A673 (cell line): ENCODE measurements around the gene BLACAT1. TPM values are rescaled to one million over a fixed set of nuclear protein-coding genes. Genes with fewer than 3 reads are reported as not detected.

ENCODE experiments used
- BruUV-seq: library from RNA; stranded (reverse); fragments of 400-500 nt; replicated peaks from 2 replicates; lab custom pipeline; 2021; lab: Mats Ljungman, UMichigan
- CTCF ChIA-PET: fragments of 300-600 bp; sonication (Branson Sonifier 250); formaldehyde crosslinking; loops from one replicate; lab custom pipeline; 2022; ENCODE audit warnings: antibody characterized with exemption; lab: Charles Lee
- POLR2A ChIA-PET: fragments of 300-600 bp; sonication (Branson Sonifier 250); formaldehyde crosslinking; loops from one replicate; lab custom pipeline; 2022; ENCODE audit warnings: antibody characterized with exemption; ENCODE audit not compliant: low non-redundant PET; lab: Charles Lee
- DNase-seq: peaks from one replicate; pipeline ENCODE4 v3.0.0-alpha.2; 2015; ENCODE audit warnings: low spot score
- H3K27ac ChIP-seq: fragments of 200-600 bp; sonication (generic); 2 replicates; pipeline ENCODE4 v1.5.1; 2016; ENCODE audit warnings: mixed run types, low read depth, mild to moderate bottlenecking, mixed read lengths, antibody characterized with exemption, low read length; ENCODE audit not compliant: poor library complexity, severe bottlenecking
- H3K27me3 ChIP-seq: fragments of 200-600 bp; sonication (generic); replicated peaks from 2 replicates; pipeline ENCODE4 v1.6.1; 2017; ENCODE audit warnings: mixed run types, low read depth, mild to moderate bottlenecking, mixed read lengths, antibody characterized with exemption, low read length; ENCODE audit not compliant: insufficient read depth, poor library complexity
- H3K36me3 ChIP-seq: fragments of 200-600 bp; sonication (generic); 2 replicates; pipeline ENCODE4 v1.6.1; 2016; ENCODE audit warnings: mixed run types, mild to moderate bottlenecking, mixed read lengths, antibody characterized with exemption, low read length; ENCODE audit not compliant: insufficient read depth, poor library complexity, severe bottlenecking
- H3K4me1 ChIP-seq: fragments of 200-600 bp; sonication (generic); 2 replicates; pipeline ENCODE4 v1.6.1; 2017; ENCODE audit warnings: mixed run types, mild to moderate bottlenecking, mixed read lengths, antibody characterized with exemption, low read length; ENCODE audit not compliant: insufficient read depth, poor library complexity, severe bottlenecking
- H3K4me3 ChIP-seq: fragments of 200-600 bp; sonication (generic); 2 replicates; pipeline ENCODE4 v1.5.1; 2016; ENCODE audit warnings: low read depth, mixed run types, mild to moderate bottlenecking, mixed read lengths, low read length; ENCODE audit not compliant: poor library complexity, severe bottlenecking
- H3K9me3 ChIP-seq: fragments of 200-600 bp; sonication (generic); 2 replicates; pipeline ENCODE4 v1.6.1; 2016; ENCODE audit warnings: mixed run types, low read depth, mild to moderate bottlenecking, mixed read lengths, antibody characterized with exemption, low read length; ENCODE audit not compliant: poor library complexity, severe bottlenecking
- EZH2 ChIP-seq: fragments of 200-600 bp; sonication (generic); IDR thresholded peaks from 2 replicates; pipeline ENCODE4 v1.6.1; 2017; ENCODE audit warnings: borderline replicate concordance, low read depth, mild to moderate bottlenecking, mixed read lengths, antibody characterized with exemption, low read length; ENCODE audit not compliant: poor library complexity, severe bottlenecking
- intact Hi-C: fragments of 100-400 bp; cut with micrococcal nuclease; formaldehyde crosslinking; loops from one replicate; pipeline ENCODE4 v1.10.0; 2022; ENCODE audit not compliant: unreplicated experiment
- total RNA-seq: library from RNA; stranded (reverse); gene quantifications from 2 replicates; pipeline ENCODE4 v1.2.3, GENCODE V29; 2021
- TF ChIP-seq, protein P1 (sequence below): fragments of 300-800, 200-600 bp; sonication (generic); conservative IDR thresholded peaks from 2 replicates; pipeline ENCODE4 v1.5.1; 2017; ENCODE audit warnings: low read depth, mild to moderate bottlenecking, antibody characterized with exemption, low read length, moderate library complexity, mixed read lengths

BLACAT1 gene
- total RNA-seq, 1 experiment from 2014 or later: 0.45 TPM

DNA sequence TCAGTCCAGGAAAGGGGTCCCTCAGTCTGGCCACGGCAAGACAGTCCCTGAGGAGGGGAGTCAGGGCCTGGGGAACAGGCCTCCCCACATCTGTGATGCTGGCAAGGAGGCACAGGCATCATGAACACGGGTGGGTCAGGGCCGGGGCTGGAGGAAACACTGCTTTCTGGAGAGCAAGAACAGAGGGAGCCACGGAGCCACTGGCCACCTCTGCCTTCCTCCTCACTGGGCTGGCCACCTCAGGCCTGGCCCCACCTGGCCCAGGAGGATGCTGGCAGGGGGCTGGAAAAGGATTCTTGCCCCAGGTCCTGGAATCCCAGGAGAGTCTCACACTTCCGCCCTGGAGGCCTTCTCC is 15.7 kb downstream of the BLACAT1 start:
- CTCF ChIA-PET: no interaction called here
- Histone ChIP-seq H3K4me1 (peaks cover 69% of the 10 kb centered on the region), H3K9me3 (no peaks in the 10 kb centered on the region), H3K27me3 (no peaks in the 10 kb centered on the region), H3K36me3 (no peaks in the 10 kb centered on the region), H3K27ac (peak overlapping the region; percentile 64), H3K4me3 (no peak overlapping the region)
- DNase-seq: no peak
- intact Hi-C loops: no loop called here
- TF ChIP-seq EZH2: no peak
- TF ChIP-seq, protein P1, sequence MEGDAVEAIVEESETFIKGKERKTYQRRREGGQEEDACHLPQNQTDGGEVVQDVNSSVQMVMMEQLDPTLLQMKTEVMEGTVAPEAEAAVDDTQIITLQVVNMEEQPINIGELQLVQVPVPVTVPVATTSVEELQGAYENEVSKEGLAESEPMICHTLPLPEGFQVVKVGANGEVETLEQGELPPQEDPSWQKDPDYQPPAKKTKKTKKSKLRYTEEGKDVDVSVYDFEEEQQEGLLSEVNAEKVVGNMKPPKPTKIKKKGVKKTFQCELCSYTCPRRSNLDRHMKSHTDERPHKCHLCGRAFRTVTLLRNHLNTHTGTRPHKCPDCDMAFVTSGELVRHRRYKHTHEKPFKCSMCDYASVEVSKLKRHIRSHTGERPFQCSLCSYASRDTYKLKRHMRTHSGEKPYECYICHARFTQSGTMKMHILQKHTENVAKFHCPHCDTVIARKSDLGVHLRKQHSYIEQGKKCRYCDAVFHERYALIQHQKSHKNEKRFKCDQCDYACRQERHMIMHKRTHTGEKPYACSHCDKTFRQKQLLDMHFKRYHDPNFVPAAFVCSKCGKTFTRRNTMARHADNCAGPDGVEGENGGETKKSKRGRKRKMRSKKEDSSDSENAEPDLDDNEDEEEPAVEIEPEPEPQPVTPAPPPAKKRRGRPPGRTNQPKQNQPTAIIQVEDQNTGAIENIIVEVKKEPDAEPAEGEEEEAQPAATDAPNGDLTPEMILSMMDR: no peak
- POLR2A ChIA-PET: no interaction called here
- BruUV-seq: no TSS peak

GRCh38 chr1:205438213-205439158 is 17.4 kb downstream of the BLACAT1 start:
- POLR2A ChIA-PET: interaction anchor here (0.7 kb wide), 2 partner anchors 66 to 243 kb away, joined by 3 read pairs; no protein-coding TSS in a partner anchor
- peaks cover 60% of the 10 kb centered on the region for H3K4me1 ChIP-seq
- peak; percentile 88 for DNase-seq

DNA sequence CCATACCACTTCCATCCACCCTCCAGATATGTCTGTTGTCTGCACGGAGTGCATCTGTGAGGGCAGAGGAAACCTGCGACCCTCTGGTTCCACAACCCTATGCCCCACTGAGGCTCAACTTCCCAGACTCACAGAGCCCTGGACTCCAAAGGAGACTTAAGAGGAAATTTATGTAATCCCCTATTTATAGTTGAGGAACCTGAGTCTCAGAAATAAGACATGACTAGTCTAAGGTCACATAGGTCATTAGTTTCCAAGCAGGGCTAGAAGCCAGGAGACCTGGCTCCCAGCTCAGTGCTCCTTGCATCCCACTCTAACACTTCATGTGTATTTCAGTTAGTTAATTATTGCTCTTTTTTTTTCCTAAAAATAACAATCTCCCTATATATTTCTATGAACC is 18.3 kb downstream of the BLACAT1 start:
- TF ChIP-seq EZH2: no peak
- TF ChIP-seq, protein P1: no peak
- Histone ChIP-seq H3K27ac (no peak overlapping the region), H3K27me3 (no peaks in the 10 kb centered on the region), H3K36me3 (no peaks in the 10 kb centered on the region), H3K4me3 (no peak overlapping the region), H3K4me1 (peaks cover 53% of the 10 kb centered on the region), H3K9me3 (no peaks in the 10 kb centered on the region)
- no peak for DNase-seq
- intact Hi-C loops: no loop called here
- ChIA-PET CTCF (no interaction called here), POLR2A (no interaction called here)
- BruUV-seq: no TSS peak

More at GRCh38 chr1:205438213-205439158, 17.4 kb downstream of the BLACAT1 start:
- no peaks in the 10 kb centered on the region for H3K27me3 ChIP-seq
- no peaks in the 10 kb centered on the region for H3K9me3 ChIP-seq
- intact Hi-C loops: no loop called here
- CTCF ChIA-PET: interaction anchor here (0.5 to 1.6 kb wide), 6 partner anchors 9 to 84 kb away, joined by 3 to 5 read pairs (median 4); no protein-coding TSS in a partner anchor
- H3K27ac ChIP-seq: no peak overlapping the region
- H3K4me3 ChIP-seq: no peak overlapping the region
- TF ChIP-seq, protein P1: peak; percentile 61
- no peak for TF ChIP-seq EZH2
- BruUV-seq: no TSS peak
- H3K36me3 ChIP-seq: no peaks in the 10 kb centered on the region
